ENCODE results near the gene AVEN.

AVEN gene

GRCh38 chr15:33912326-33912725, 126.7 kb downstream of the AVEN start:
- no peak for DNase-seq

GRCh38 chr15:33910741-33911140, 128.3 kb downstream of the AVEN start:
- no peak for DNase-seq

GRCh38 chr15:33908406-33908805, 130.6 kb downstream of the AVEN start:
- no peak for DNase-seq

- DNase-seq, result no peak
These were observed 131.7 kb downstream of the AVEN start for GRCh38 chr15:33907326-33907725.

GRCh38 chr15:33903661-33904060, 135.3 kb downstream of the AVEN start:
- DNase-seq, result no peak

- no peak for DNase-seq
These were observed 137.0 kb downstream of the AVEN start for GRCh38 chr15:33902043-33902442.

- no peak for DNase-seq
These were observed 144.8 kb downstream of the AVEN start for GRCh38 chr15:33894193-33894592.

- no peak for DNase-seq
These were observed 150.8 kb downstream of the AVEN start for GRCh38 chr15:33888176-33888575.

- DNase-seq, result no peak
These were observed 156.1 kb downstream of the AVEN start for GRCh38 chr15:33882921-33883320.

- no peak for DNase-seq
These were observed 164.8 kb downstream of the AVEN start for GRCh38 chr15:33874156-33874555.

GRCh38 chr15:33872416-33873106, 166.4 kb downstream of the AVEN start:
- DNase-seq, result no peak

GRCh38 chr15:33871980-33872379, 167.0 kb downstream of the AVEN start:
- DNase-seq, result no peak

- DNase-seq, result no peak
These were observed 172.8 kb downstream of the AVEN start for GRCh38 chr15:33866101-33866737.

- DNase-seq, result no peak
These were observed 173.6 kb downstream of the AVEN start for GRCh38 chr15:33865416-33865815.

GRCh38 chr15:33864360-33865075, 174.5 kb downstream of the AVEN start:
- no peak for DNase-seq

- DNase-seq, result no peak
These were observed 178.2 kb downstream of the AVEN start for GRCh38 chr15:33860754-33861153.

- DNase-seq, result no peak
These were observed 178.9 kb downstream of the AVEN start for GRCh38 chr15:33859992-33860545.

- no peak for DNase-seq
These were observed 180.2 kb downstream of the AVEN start for GRCh38 chr15:33858836-33859235.

- DNase-seq, result no peak
These were observed 181.3 kb downstream of the AVEN start for GRCh38 chr15:33857726-33858125.

GRCh38 chr15:33852570-33852969, 186.4 kb downstream of the AVEN start:
- no peak for DNase-seq

- no peak for DNase-seq
These were observed 186.9 kb downstream of the AVEN start for GRCh38 chr15:33852094-33852493.

GRCh38 chr15:33851079-33851478, 187.9 kb downstream of the AVEN start:
- DNase-seq, result no peak

GRCh38 chr15:33848011-33848410, 191.0 kb downstream of the AVEN start:
- DNase-seq, result no peak

- no peak for DNase-seq
These were observed 192.1 kb downstream of the AVEN start for GRCh38 chr15:33846862-33847261.
